Measurements from ENCODE around the gene CFAP57.
"Not testable (repeated sequence)": the region's sequence is repeated elsewhere in the genome, so short reads cannot be mapped to it uniquely, and the experiment has no call there.

CFAP57 gene

GRCh38 chr1:43177691-43178090 is 5.6 kb downstream of the CFAP57 start:
- no peak for DNase-seq

GRCh38 chr1:43184388-43184787 is 12.3 kb downstream of the CFAP57 start:
- DNase-seq, result no peak

DNA sequence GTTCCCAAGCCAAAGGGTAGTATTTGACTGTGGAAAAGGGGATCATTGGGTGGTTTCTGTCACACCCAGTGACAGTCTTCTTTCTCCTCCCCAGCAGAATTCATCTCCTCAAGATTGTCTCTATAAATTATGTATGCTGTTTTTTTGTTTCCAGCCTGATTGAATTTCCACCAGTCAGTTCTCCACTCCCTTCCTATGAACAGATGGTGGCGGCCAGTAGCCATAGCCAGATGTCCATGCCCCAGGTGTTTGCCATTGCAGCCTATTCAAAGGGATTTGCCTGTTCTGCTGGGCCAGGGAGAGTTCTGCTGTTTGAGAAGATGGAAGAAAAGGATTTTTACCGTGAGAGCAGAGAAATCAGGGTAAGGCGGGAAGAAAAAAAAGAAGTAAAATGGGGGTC is 12.9 kb downstream of the CFAP57 start:
- DNase-seq, result no peak

DNA sequence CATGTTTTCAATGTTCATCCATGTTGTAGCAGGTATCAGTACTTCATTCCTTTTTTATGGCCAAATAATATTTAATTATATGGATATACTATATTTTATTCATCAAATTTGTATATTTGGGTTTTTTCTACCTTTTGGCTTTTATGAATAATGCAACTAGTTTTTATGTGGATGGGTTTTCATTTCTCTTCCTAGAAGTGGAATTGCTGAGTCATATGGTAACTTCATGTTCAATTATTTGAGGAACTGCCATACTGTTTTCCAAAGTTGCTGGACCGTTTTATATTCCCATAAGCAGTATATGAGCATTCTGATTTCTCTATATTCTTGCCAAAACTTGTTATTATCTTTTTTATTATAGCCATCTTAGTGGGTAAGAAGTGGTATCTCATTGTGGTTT is 16.0 kb downstream of the CFAP57 start:
- DNase-seq, result no peak

- no peak for DNase-seq
Measured at GRCh38 chr1:43194509-43194908, 22.4 kb downstream of the CFAP57 start.

DNA sequence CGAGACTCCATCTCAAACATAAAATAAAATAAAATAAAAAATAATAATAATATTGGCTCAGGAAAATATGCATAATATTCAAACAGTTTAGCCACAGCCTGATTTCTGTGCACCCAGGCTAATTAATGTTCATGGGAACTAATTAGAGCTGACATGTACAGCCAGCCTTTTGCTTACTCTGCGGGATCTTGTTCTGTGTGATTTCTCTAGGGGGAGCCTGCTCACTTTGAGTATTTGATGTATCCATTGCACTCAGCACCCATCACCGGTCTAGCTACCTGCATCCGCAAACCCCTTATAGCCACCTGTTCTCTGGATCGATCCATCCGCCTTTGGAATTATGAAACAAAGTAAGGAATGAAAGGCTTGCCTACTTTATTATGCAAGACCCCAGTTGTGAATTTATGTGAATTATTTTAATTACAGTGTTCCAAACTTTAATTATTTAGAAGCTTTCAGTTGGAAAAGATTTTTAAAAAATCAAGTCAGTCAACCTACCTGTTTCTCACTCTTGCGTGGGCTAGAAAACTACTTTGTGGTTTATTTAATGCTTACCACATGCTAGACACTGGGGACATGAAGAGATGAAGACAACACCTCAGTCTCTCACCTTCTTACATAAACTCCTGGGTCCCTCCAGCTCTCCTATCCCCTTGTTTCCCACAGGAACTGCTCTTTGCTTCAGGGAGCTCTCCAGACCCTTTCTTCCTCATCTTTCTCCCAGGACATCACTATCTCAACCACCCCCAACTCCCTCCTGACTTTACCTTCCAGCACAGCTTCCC is 25.4 kb downstream of the CFAP57 start:
- no peak for DNase-seq

DNA sequence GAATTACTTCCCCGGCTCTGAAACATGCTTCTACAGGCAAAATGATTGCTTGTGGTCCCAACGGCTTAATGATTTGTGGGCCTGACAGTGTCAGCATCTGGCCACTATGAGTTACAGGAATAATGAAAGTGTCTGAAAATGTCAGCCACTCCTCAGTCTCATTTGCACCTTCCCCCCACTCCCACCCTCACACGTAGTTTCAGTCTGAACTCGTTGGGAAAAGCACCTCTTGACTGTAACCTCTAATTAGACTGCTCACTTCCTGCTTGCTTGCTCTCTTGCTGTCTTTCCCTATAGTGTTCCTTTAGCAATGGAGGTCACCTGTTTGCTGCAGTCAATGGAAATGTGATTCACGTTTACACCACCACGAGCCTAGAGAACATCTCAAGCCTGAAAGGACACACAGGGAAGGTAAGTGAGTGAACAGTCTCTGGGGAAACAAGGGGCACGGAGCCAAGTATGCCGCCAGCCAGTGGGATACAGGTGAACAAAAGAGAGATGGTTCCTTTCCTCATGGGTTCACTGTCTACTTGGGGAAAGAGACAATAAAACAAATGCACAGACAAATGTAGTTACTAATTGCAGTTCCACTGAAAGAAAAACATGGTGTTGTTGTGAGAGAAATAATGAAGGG is 27.1 kb downstream of the CFAP57 start:
- DNase-seq, result no peak

DNA sequence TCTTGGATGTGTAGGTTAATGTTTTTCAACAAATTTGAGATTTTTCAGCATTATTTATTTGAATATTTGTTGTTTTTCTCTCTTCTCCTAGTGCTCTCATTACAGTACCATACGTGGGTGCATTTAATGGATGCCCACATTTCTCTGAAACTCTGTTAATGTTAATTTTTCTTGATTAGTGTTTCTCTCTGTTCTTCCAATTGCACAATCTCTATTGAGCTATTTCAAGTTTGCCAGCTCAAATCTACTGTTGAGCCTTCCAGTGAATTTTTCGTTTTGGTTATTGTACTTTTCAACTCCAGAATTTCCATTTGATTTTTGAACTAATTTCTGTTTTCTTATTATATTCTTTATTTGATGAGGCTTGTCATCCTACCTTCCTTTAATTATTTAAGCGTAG is 31.7 kb downstream of the CFAP57 start:
- no peak for DNase-seq

DNA sequence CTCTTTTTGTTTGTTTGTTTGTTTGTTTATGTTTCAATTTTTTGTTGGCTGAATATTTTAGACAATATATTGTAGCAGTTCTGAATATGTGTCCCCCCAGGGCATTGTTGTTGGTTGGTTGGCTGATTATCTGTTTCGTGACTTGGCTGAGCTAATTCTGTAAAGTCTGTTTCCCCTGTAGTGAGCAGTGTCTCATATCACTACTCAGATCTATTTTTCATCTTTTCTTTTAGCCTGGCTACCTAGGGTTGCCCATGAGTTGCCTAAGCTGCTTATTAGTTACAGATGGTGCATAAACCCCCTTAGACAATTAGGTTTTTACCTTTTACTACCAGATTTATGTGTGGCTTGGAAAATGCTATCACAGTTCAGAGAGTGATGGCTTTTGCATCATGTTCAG is 32.3 kb downstream of the CFAP57 start:
- DNase-seq, result no peak

- no peak for DNase-seq
Measured at GRCh38 chr1:43205671-43206070, 33.5 kb downstream of the CFAP57 start.

DNA sequence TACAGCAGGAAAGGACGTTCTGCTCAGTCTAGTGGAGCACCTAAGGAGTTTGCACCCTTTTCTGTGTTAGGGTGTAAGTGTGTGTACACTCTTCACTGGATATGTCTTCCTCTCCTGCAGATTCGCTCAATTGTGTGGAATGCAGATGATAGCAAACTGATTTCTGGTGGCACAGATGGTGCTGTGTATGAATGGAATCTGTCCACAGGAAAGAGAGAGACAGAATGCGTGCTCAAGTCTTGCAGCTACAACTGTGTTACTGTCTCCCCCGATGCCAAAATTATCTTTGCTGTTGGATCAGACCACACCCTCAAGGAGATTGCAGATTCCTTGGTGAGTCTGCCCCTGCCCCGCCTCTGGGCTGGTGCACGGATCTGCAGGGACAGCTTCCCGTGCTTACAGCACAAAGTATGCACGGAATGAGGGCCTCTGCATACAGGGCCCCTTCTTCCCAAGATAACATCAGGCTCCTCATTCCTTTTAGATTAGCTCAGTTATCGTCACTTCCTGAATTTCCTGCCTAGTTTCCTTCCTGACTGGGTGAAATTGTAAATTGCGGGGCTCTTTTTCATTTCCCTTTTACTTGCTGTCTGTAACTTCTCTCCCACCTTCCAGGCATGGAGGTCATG is 34.6 kb downstream of the CFAP57 start:
- DNase-seq, result no peak

DNA sequence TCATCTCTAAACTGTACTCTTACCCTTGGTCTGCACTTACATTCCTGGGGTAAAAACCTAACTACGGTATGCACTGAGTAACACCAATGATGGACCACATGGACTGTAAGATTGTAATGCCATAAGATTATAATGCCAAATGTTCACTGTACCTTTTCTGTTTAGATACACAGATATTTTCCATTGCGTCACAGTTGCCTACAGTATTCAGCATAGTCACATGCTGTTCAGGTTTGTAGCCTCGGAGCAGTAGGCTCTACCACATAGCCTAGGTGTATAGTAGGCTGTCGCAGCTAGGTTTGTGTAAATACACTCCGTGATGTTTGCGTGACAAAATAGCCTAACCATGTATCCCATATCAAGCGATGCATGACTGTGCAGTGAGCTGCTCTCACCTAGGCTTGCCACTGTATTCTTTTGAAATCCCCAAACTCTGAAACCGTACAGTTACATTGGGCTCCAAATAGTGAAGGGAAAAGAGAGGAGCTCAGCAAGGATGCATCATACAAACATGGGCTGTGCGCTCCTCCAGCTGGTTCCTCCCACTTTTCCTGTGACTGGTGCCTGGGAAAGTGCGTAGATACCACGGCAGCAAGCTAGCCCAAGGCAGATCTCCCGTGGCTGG is 35.2 kb downstream of the CFAP57 start:
- DNase-seq, result no peak

DNA sequence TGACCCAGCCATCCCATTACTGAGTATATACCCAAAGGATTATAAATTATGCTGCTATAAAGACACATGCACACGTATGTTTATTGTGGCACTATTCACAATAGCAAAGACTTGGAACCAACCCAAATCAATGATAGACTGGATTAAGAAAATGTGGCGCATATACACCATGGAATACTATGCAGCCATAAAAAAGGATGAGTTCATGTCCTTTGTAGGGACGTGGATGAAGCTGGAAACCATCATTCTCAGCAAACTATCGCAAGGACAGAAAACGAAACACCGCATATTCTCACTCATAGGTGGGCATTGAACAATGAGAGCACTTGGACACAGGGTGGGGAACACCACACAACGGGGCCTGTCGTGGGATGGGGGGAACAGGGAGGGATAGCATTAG is 36.1 kb downstream of the CFAP57 start:
- DNase-seq, result not testable (repeated sequence)

DNA sequence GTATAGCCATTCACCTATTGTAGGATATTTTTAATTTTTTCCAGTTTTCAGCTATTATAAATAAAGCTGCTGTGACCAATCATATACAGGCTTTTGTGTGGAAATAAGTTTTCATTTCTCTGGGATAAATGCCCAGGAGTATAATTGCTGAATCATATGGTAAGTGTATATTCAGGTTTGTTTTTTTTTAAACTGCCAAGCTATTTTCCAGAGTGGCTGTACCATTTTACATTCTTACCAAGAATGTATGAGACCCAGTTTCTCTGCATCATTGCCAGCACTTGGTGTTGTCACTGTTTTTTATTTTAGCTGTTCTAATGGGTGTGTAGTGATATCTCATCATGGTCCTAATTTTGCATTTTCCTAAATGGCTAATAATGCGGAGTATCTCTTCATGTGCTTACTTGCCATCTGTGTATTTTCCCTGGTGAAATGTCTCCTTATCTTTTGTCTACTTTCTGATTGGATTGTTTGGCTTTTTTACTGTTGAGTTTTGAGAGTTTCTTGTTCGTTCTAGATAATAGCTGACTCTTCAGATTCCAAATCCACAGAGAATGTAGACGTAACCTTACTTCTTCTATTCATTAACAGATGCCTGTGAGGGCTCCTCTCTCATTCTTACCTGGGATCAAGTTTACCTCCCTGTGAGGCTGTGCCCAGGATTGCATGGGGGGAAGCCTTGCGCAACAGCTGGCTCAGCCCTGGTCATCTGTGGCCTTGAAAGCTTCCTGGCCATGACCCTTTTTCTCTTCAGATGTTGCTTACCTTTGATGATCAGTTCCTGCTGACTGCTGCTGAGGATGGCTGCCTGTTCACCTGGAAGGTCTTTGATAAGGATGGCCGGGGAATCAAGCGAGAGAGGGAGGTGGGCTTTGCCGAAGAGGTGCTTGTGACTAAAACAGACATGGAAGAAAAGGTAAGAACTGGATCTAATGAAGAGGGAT is 42.6 kb downstream of the CFAP57 start:
- no peak for DNase-seq

DNA sequence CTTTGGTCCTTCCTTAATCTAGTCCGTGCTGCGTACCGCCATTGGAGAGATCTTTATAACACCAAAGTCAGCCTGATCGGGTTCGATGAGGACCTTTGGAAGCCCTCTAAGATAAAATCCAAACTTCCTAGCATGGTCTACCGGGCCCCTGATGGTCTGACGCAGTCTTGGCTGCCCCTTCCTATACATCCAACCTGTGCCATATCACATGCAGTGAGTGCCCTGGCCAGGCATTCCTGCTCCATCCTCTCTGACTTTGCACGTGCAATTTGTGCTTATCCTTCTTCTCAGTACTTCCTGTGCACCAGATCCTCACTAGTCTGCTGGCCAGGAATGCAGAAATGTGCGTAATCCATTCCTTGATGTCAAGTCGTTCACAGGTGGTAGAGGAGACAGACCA is 45.6 kb downstream of the CFAP57 start:
- no peak for DNase-seq

DNA sequence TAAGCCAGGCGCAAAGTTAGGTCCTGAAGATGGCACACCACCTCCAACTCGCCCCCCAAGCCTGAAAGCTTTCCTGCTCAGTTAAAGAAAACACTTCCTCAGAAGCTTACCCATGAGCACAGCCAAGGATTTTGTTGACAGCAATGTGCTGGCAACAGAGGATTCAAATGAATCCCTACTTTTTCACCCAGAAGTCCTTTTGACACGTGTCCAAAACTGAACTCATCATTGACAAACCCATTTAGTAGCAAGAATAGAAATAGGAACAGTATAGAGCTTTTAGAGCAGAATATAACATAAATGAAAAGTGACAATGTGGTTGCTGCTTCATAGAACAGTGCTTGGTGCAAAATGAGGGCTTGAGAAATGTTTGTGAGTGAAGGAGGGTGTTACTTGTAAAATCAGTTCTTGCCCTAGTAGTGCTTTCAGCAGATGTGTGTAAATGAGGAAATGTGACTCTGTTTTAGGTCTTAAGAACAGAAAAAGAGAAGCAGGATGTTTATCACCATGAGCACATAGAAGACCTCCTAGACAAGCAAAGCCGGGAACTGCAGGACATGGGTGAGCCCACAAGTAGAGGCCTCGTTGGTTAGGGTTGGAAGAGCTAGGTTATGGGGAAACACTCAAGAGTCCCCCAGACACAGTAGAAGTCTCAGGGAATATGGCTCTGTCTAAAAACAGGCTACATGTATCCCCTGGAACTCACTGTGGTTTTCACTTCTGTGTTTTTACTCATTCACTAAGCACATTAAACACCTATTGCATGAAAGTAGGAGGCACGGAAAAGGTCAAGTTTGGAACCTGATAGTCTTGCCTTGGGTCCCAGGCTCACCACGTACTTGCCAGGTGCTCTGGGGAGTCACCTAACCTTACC is 49.0 kb downstream of the CFAP57 start:
- DNase-seq, result no peak

DNA sequence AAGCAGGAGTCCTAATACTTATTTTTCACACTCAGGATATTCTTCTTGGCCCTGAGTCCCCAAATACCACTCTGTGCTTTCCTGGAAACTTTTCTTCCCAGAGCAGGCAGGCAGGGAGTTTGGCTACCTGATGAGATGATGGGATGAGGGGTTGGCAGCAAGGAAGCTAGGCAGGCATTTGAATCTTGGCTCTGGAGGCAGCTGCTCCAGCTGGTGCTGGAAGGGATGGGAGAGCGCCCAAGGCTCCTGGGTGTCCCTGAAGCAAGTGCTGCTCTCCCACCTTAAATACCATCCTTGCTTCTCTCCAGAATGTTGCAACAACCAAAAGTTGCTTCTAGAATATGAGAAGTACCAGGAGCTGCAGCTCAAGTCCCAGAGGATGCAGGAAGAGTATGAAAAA is 49.7 kb downstream of the CFAP57 start:
- no peak for DNase-seq

DNA sequence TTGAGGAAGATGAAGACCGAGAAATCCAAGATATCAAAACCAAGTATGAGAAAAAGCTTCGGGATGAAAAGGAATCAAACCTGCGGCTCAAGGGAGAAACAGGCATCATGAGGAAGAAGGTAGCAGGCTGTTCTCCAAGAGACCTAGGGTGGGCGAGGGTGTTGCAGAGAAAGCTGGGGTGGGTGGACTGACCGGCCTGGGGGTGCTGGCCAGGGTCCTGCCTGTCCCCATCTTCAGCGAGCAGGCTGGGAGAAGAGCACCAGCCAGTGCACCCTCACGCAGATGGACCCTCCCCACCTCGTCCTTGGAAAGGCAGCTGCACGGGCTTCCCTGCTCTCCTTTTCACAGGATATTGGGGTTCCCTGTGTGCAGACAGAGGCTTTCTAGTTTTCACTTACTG is 50.7 kb downstream of the CFAP57 start:
- DNase-seq, result no peak

DNA sequence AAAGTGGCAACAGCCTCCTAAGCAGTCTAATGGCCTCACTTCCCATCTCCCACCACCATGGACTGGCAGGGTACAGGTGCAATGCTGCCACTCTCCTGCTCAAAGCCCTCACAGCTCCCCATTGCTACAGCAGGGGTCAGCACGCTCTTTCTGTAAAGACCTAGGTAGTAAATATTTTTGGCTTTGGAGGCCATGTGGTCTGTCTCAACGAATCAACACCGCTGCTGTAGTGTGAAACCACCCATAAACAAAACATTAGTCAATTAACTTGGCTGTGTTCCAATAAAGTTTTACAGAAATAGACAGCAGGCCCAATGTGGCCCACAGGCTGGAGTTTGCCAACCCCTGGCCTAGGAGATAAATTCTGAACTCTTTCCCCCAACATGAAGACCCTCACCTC is 53.0 kb downstream of the CFAP57 start:
- DNase-seq, result no peak

- DNase-seq, result peak; percentile 88
Measured at GRCh38 chr1:43227143-43227764, 55.1 kb downstream of the CFAP57 start.
